HG03520 (cell line): Measurements from ENCODE around the gene ELFN1.

Experiments used
- ATAC-seq: cut with Tn5 transposase; IDR thresholded peaks from one replicate; pipeline ENCODE4 v1.9.1; 2021; ENCODE audit warnings: mild to moderate bottlenecking, moderate library complexity; ENCODE audit not compliant: unreplicated experiment

Gene ELFN1

GRCh38 chr7:1641661-1642260 is 28.3 kb upstream of the ELFN1 start:
- ATAC-seq: no peak

GRCh38 chr7:1642291-1642731 is 27.8 kb upstream of the ELFN1 start:
- ATAC-seq: no peak

GRCh38 chr7:1643270-1644092 is 26.6 kb upstream of the ELFN1 start:
- no peak for ATAC-seq

GRCh38 chr7:1644341-1645070 is 25.6 kb upstream of the ELFN1 start:
- ATAC-seq: no peak

- no peak for ATAC-seq
Observed at GRCh38 chr7:1645071-1645409, 25.0 kb upstream of the ELFN1 start.

- ATAC-seq: no peak
Observed at GRCh38 chr7:1645476-1645875, 24.6 kb upstream of the ELFN1 start.

- ATAC-seq: no peak
Observed at GRCh38 chr7:1646391-1646790, 23.7 kb upstream of the ELFN1 start.

GRCh38 chr7:1646957-1647891 is 22.9 kb upstream of the ELFN1 start:
- no peak for ATAC-seq

GRCh38 chr7:1647961-1648672 is 22.0 kb upstream of the ELFN1 start:
- ATAC-seq: no peak

- ATAC-seq: no peak
Observed at GRCh38 chr7:1649751-1650326, 20.2 kb upstream of the ELFN1 start.

GRCh38 chr7:1650363-1651030 is 19.6 kb upstream of the ELFN1 start:
- no peak for ATAC-seq

GRCh38 chr7:1651031-1651446 is 19.0 kb upstream of the ELFN1 start:
- ATAC-seq: no peak

- no peak for ATAC-seq
Observed at GRCh38 chr7:1651891-1652290, 18.2 kb upstream of the ELFN1 start.

- ATAC-seq: no peak
Observed at GRCh38 chr7:1653500-1653899, 16.6 kb upstream of the ELFN1 start.

GRCh38 chr7:1654111-1654510 is 16.0 kb upstream of the ELFN1 start:
- ATAC-seq: no peak

GRCh38 chr7:1654738-1655475 is 15.2 kb upstream of the ELFN1 start:
- no peak for ATAC-seq

- ATAC-seq: no peak
Observed at GRCh38 chr7:1659696-1660095, 10.4 kb upstream of the ELFN1 start.

- no peak for ATAC-seq
Observed at GRCh38 chr7:1661461-1661860, 8.6 kb upstream of the ELFN1 start.

- ATAC-seq: no peak
Observed at GRCh38 chr7:1662101-1662500, 8.0 kb upstream of the ELFN1 start.
